NCI-H2107 (cell line): ENCODE results near the gene PRPSAP2.
"Not testable (repeated sequence)": the region's sequence is repeated elsewhere in the genome, so short reads cannot be mapped to it uniquely, and the experiment has no call there.

Experiments used
- DNase-seq: peaks from one replicate; lab custom pipeline; 2025; lab: John Stamatoyannopoulos, UW

Gene PRPSAP2

GRCh38 chr17:18889658-18890057 is 31.7 kb downstream of the PRPSAP2 start:
- DNase-seq, result no peak

DNA sequence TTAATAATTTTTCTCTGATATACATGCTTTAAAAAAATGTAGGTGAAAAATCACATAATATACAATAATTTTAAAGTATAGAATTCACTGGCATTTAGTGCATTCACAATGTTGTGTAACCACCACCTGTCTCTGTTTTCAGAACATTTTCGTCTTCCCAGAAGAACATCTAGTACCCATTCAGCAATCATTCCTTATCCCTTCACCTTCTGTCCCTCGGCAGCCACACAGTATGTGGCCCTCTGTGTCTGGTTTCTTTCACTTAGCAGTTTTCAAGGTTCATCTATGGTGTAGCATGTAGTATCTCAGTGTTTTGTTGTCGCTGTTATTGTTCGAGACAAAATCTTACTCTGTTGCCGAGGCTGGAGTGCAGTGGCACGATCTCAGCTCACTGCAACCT is 33.6 kb downstream of the PRPSAP2 start:
- DNase-seq, result no peak

DNA sequence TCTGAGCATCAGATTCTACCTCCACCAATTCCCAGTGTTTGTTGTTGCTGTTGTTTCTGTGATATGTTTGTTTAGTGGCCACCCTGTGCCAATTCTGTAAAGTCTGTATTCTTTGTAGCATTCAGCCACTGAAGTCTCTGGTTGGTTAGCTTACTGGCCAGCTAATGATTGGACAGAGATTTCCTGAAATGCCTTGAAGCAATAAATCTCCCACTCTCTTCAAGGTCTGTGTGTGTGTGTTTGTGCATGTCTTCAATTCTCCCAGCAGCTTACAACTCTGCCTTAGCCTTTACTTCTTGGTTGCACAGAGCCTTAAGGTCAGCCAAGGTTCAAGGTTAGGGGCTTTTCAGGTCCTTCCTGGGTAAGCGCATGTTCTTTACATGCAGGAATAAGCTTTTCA is 38.2 kb downstream of the PRPSAP2 start:
- DNase-seq, result no peak

DNA sequence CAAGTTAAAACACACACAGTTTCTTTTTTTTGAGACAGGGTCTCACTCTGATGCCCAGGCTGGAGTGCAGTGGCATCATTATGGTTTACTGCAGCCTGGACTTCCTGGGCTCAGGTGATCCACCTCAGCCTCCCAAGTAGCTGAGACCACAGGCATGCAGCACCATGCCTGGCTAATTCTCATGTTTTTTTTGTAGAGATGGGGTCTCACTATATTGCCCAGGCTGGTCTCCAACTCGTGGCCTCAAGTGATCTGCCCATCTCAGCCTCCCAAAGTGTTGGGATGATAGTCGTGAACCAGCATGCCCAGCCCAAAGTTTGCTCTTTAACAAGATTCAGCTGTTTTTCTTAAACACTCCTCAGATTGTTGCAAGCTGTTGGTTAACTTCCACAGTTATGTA is 39.0 kb downstream of the PRPSAP2 start:
- DNase-seq, result no peak

DNA sequence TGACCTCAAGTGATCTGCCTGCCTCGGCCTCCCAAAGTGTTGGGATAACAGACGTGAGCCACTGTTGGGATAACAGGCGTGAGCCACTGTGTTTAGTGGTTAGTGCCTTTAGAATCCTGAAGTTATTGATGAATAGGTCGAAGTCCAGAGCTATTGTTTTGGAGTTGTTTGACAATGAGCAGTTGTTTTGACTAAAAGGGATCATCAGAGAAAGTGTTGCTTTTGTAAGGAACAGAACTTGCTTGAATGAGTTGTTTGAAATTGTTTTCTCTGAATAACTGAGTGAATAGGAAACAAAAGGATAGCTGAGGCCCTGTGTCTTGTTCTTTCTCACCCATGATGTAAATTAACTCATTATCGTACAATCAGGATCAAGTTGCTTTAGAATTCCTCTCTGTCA is 46.6 kb downstream of the PRPSAP2 start:
- DNase-seq, result no peak

DNA sequence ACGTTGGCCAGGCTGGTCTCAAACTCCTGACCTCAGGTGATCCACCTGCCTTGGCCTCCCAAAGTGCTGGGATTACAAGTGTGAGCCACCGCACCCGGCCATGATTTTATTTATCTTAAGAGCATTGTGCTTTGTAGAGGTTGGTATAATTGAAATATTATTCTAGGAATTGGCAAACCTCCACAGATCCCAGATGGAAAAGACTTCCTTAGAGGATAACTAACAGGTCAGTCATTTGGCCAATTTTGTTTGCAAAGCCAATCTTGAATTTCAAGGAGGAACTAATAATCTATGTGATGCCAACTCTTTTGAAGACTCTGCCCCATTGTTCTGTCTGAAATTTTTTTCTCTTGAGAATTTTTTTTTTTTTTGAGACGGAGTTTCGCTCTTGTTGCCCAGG is 47.3 kb downstream of the PRPSAP2 start:
- no peak for DNase-seq

DNA sequence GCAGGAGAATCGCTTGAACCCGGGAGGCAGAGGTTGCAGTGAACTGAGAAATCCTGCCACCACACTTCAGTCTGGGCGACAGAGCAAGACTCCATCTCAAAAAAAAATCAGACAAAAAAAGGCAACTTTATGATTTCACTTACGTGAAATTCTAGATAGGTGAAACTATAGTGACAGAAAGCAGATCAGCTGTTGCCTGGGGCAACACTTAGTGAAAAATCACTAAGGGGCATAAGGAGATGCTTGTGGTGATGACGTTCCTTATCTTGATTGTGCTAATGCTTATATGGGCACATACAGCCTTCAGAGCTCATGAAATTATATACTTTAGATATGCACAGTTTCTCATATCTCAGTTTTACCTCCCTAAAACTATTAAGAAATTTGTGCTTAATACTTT is 52.4 kb downstream of the PRPSAP2 start:
- no peak for DNase-seq

- DNase-seq, result no peak
Observed at GRCh38 chr17:18910881-18911280, 53.0 kb downstream of the PRPSAP2 start.

- DNase-seq, result no peak
Observed at GRCh38 chr17:18916816-18917500, 59.0 kb downstream of the PRPSAP2 start.

DNA sequence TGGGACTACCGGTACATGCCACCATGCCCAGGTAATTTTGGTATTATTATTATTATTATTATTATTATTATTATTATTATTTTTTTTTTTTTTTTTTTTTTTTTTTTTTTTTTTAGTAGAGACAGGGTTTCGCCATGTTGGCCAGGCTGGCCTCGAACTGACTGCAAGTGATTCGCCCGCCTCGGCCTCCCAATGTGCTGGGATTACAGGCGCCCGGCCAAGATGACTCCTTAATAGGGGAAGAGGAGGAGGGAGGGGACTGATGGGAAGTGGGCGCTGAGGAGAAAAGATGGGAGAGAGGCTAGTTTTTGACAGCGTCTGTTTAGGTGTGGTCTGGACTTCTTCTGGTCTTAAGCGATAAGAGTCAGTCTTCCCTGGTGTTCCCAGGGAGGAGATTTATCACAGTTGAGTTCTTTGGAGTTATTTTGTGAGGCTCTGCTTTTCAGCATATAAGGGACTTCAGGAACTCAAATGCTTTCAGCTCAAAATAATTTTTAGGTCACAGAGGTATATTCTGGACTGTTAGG is 59.6 kb downstream of the PRPSAP2 start:
- DNase-seq, result no peak

DNA sequence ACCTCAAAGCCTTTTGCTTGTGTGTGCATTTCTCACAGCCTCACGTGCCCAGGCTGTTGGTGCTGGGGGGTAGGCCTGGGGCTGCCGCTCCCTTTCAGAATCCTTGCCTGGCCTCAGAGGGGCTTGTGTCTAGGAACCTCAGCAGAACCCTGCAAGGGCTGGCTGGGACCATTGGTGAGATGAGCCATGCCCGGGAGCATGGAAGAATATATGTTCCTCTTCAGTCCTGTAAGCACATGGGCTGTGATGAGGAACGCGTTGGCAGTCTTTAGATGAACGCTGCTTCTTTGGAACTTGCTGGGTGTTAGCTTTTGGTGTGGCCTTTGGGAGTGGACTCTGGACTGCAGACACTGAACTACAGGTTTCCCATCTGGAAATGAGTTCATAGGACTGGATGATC is 62.0 kb downstream of the PRPSAP2 start:
- DNase-seq, result no peak

DNA sequence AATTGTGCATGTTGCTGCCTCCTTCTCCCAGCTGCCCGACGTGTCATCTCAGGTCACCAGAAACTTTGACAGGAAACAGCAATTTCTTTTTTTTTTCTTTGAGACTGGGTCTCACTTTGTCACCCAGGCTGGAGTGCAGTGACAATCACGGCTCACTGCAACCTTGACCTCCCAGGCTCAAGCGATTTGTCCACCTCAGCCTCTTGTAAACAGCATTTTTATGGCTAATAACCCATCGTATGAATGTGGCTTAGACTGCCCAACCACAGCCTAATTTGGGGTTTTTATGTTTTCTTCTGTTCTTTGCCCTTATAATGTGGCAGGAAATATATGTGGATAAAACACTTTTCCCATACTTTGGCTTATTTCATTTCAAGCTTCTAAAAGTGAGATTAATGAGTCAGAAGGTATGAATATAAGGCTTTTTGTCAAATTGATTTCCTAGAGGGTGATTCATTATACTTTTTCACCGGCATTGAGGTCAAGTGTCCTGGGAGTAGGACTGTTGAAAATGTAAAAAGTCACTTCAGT is 63.0 kb downstream of the PRPSAP2 start:
- DNase-seq, result no peak

DNA sequence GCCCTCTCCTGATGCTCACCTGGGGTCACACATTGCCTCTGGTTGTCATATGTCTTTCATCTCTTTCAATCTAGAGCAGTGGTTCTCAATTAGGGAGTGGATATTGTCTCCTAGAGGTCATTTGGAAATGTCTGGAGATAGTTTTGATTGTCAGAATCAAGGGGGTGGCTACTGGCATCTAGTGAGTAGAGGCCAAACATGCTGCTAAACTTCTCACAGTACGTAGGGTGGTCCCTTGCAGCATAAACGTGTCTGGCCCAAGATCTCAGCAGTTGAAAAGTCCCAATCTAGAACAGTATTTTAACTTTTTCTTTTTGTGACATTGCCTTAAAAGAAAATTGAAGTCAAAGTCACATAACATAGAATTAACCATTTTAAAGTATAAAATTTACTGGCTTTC is 63.6 kb downstream of the PRPSAP2 start:
- DNase-seq, result no peak

DNA sequence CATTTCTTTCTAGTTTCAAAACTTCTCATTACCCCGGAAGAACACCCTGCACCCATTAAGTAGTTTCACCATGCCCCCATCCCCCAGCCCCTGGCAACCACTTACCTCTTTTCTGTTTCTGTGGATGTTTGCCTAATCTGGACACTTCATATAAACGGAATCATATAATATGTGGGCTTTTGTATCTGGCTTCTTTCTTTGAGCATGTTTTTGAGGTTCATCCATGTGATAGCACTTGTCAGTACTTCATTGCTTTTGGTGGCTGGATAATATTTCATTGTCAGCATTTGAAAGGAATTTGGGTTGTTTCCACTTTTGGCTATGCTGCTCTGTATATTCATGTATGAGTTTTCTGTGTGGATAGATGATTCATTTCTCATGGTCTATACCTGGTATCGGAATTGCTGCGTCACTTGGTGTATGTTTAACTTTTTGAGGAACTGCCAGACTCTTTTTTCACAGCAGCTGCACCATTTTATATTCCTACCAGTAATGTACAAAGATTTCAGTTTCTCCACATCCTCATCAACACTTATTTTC is 64.1 kb downstream of the PRPSAP2 start:
- DNase-seq, result no peak

GRCh38 chr17:18922596-18922995 is 64.7 kb downstream of the PRPSAP2 start:
- DNase-seq, result not testable (repeated sequence)

DNA sequence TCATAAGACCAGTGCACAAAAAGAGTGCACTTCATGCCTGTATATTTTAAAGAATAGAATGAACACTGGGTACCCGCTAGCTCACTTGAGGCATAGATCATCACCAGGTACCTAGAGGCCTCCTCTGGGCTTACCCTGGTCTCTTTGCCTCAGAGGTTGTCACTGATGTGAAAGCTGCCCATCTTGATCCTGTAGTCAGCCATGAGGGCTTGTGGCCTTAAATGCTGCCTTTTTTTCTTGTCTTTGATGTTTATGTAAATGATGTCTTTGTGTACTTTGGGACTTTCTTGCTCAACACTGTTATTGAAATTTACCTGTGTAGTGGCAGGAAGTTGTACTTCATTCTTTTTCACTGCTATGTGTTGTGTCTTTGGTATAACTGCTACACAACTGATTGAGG is 67.3 kb downstream of the PRPSAP2 start:
- DNase-seq, result no peak

- DNase-seq, result no peak
Observed at GRCh38 chr17:18928628-18929125, 70.7 kb downstream of the PRPSAP2 start.

- no peak for DNase-seq
Observed at GRCh38 chr17:18932360-18933055, 74.6 kb downstream of the PRPSAP2 start.

DNA sequence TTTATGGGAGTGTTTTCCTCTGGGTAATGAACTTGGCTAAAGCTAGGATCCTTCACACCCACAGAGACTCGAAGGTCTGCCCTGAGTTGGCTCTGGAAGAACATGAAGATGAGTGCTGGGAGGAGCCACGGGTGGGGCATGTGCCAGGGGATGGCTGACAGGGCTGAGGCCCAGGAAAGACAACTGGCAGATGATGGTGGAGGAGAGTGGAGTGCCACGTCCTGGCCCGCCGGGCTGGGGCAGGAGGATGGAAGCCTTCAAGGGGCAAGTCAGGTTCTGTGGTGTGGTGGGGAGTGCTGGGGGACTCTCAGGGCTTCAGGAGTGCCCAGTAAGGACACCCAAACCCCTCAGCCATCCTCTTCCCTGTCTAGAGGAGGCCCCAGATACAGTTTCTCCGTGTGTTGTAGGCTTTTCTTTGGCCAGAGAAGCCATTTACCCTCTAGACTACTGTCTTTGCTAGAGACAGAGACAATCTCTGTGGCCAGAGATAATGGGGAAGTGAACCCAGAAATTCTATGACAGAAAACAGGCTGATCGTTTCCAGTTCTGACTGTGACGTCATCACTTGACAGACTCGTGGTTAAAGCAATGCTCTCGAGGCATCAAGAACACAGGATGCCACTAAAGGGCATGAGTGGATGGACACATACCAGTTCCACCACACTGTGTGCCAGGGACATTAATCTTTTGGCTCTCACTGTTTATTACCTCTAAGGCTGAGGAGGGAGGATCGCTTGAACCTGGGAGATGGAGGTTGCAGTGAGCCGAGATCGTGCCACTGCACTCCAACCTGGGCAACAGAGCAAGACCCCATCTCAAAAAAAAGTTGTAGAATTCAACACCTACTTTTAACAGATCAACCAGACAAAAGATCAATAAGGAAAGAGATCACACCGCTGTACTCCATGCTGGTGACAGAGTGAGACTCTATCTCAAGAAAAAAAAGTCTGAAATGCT is 75.4 kb downstream of the PRPSAP2 start:
- DNase-seq, result no peak

DNA sequence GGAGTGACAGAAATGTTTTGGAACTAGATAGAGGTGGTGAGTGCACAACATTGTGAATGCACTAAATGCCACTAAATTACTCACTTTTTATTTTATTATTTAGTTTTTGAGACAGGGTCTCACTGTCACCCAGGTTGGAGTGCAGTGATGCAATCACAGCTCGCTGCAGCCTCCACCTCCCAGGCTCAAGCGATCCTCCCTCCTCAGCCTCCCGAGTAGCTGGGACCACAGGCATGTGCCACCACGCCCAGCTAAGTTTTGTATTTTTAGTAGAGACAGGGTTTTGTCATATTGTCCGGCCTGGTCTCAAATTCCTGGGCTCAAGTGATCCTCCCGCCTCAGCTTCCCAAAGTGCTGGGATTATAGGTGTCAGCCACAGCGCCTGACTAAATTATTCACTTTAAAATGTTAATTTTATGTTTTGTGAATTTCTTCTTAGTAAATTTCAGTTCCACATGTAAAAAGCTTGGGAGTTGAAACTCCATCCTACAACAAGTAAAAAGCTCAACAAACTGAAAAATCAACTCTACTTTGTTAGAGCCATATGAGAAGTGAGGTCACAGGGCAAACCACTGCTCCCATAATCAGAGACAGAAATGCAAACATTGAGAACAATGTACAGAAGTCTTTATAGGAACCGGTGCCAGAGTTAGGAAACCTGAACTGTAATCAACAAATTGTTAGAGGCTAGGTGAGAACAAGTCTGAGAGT is 80.2 kb downstream of the PRPSAP2 start:
- no peak for DNase-seq

DNA sequence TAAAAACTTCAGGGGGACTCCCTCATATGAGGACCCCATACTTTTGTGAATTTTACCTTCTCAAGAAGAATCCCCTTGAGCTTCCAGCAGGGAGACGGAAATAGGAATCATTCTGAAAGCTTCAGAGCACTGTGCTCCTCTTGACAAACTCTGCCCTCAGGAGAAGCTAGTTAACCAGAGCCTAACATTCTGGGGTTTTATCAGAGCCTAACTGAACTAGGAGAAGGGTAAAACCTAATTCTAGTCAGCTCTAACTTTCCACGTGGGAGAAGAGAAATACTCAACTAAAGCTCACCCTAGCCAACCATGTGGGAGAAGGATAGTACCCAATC is 80.7 kb downstream of the PRPSAP2 start:
- no peak for DNase-seq
